HG02884 (cell line): ENCODE data around the gene MAP1B.

ENCODE experiments used
- ATAC-seq: cut with Tn5 transposase; IDR thresholded peaks from one replicate; pipeline ENCODE4 v1.9.1; 2021; ENCODE audit warnings: mild to moderate bottlenecking, moderate library complexity; ENCODE audit not compliant: unreplicated experiment

The MAP1B gene

DNA sequence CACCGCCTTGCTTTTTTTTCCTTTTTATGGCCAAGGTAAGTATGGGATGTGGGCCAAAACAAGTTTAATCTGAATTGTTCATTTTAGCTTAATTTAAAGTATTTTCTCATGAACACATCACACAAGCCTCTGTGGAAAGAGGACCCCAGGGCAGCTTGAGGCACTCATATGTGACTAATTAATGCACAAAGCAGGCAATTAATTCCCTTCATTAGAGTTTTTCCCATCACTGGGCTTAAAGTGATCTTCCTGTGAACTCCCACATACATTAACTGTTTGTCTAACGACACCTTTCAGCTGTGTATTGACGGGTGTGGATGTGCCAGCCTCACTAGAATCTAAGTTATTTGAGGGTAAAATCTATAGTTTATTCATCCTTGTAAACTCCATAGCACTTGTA, 109.5 kb downstream of the MAP1B start:
- ATAC-seq = no peak

DNA sequence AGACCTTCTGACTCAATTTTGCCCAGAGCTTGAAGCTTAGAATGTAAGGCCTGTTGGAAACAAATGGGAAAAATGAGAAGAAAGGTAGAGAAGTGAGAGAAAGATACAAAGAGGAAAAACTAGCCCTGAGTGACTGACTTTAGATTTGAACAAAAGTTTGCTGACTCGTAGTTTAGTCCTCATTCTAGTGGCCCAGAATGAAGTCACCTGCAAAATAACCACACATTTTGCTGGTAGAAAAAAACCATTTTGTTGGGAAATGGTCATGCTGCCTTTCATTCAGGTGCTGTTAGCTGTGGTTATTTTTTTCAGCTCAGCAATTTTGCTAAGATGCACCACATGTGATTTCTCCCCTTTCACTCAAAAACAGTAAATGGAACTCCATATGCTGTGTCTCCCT, 113.8 kb downstream of the MAP1B start:
- no peak for ATAC-seq

DNA sequence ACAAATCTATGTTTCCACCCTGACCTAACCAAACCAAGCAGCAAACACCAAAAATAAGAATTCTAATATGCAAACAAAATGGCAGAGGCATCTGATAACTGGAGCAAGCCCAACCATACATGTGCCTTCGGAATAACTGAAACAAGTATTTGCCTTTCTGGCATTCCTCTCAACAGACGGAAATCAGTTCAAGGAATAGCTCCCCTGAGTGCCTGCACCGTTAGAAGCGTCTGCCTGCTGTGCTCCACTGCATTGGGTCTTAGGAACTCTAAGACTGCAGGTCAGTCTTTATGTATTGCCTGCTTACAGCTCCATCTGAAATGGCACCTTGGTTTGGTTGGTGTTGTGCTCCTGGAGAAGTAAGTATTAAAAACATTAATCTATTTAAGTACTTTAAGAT, 114.3 kb downstream of the MAP1B start:
- no peak for ATAC-seq

DNA sequence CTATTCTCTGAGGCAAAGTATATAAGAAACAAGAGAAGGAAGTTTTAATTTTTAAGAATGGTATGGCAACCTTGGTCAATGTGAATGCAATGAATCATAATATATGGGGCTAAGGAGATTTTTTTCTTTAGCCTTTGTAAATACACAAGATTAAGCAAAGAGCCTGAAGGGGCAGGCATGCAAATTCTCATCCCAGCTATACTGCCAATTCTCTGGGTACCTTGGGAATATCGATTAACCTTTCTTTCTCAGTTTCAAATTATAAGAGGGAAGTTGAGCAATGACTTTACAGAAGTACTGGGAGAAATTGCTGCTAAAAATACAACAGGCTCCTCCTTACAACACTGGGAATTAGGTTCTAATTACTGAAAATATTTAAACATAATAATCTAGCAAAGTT, 115.2 kb downstream of the MAP1B start:
- ATAC-seq = no peak

DNA sequence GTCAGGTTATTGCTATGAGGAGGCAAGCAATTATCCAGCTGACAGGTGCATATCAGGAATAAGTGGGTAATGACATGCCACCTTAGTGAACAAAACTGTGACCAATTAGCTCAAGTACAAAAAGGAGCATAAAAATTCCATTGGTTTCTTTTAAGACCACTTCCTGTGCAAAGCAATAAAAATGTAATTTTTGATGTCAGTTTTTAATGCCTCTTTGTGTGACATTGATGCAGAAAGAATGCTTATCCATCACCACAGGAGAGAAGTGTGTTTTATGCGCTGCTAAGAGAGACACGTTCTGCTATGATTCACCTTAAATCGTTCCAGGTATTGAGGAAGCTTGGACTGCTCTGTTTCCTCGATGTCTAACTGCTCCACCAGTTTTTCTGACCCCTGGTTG, 116.1 kb downstream of the MAP1B start:
- ATAC-seq = no peak

DNA sequence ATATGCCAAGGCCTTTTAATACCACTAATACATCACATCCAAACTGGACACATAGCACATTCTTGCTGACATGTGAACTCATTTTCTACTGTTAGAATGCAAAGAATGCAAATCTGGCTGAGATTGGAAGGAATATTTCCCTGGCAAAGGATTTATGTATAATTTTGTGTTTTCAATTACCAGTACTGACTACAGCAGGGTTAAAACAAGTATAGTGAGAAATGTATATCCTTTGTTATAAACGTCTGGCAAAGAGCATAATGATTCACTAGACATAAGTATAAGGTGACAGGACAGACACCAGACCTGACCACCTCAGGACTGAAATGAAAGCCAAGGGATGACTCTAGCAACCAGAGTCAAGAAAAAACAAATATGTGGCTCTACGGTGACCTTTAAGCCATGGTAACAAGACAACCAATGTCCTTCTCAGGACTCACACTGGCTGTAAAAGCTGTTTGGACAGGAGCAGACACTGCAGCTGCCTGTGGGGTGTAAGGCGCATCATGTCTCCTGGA, 117.7 kb downstream of the MAP1B start:
- ATAC-seq = no peak

DNA sequence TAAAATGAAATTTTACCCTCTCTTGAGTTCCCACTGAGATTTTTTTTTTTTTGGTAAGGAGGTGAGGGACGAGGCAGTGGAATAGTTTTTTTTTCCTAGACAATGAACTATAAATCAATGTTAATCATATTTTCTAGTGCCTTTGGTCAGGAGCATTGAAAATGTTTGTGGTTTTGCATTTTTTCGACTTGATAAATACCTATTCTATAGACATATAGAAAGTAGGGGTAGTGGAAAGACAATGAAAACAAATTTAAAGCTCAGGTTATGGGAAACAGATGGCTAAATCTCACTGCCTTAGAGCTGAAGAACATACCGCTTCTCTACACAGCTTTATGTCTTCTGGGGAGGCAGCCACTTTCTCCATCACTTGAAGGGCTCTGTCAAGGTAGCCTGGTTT, 118.5 kb downstream of the MAP1B start:
- no peak for ATAC-seq

DNA sequence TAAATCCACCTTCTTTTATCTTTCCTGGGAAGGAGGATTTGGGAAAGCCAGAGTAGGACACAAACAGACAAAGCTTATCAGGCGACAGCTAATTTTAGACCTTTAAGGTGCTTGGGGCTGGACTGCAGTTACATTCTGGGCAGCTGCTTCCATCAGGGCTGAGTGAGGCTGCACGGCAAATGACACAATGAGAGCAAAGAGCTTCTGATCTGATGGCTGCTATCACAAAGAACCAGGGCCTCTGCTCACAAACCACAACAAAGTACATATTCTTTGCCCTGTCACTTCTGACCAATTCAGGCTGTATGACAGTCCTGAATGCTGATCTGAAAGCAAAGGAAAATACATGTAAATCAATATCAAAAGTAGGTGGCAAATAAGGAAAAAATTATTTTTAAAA, 119.7 kb downstream of the MAP1B start:
- ATAC-seq = no peak

DNA sequence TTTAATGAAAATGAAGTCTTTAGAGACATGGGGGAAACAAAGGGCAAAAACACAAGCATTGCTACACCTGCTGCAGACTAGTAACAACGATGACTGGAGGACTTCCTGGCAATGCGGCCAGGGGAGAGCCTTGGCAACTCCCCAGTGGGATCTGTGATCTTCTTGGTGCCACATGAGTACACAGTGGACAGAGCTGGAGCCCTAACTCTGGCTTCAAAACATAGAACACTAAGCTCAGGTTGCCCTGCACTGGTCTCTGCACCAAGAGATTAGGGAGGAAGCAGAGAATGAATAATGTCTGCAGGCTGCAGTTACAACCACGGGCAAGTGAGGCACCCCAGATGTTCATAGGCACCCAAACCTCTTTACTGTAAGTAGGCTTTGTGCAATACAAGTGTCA, 121.7 kb downstream of the MAP1B start:
- no peak for ATAC-seq

DNA sequence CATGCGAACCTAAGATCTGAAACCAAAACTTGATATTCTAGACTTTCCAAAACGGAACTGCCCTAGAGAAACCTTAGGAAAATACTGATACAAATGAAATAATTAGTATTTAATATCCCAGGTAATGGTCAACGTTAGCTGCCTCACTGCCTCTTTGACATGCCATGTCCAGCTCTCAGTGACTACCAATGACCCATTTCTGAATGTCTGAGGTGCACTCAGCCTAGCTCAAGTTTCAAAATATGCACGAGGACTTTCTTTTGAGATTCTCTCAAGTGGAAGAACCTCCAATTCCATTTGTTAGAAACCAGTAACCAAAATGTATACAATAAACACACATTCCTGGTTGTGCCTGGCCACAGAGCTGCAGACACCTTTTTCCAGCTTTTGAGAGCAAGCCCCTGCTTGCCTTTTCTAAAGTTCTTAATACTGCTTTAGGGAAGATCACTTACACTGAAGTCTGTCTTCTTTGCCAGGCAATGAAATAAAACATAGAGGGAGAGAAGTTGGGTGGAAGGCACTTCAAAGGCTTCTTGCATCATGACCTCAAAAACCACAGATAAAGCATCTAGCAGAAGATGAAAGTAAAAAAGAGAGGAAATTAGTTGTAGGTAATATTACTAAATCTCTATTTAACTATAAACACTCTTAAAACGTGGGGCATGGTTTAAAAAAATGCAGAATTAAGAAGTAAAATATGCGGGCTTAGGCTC, 124.9 kb downstream of the MAP1B start:
- no peak for ATAC-seq

DNA sequence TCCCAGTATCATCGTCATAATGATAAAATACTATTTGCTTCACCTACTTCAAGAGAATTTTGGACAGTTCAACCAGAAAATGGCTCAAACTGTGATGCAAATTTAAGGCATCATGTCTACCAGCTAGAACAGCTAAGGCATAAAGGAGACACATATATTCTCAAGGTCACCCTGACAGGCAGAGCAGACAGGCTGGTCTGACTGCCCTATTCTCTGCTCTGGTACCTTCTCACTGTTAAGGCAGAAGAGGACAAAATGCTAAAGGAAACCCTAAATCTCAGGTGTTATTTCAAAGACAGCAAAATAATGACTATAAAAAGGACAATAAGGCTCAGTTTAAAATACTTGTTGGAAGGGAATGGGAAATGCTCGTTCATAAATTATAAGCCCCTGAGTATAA, 125.6 kb downstream of the MAP1B start:
- ATAC-seq = no peak

DNA sequence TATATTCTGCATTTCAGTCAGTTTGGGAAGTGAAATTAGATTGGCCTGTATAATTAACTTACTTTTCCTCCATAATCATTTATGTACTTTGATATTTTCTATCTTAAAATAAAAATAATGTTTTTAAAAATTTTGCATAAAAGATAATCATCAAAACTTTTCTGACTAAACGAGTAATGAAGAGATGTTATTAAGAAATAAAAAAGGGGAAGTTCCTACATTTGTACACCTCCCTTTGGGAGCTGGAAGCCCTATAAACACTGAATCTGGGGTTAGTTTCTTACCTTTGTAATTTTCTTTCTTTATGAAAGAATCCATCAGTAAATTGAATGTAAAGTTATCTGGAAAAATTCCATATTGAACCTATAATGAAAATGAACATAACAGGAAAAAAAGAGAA, 126.6 kb downstream of the MAP1B start:
- ATAC-seq = no peak

DNA sequence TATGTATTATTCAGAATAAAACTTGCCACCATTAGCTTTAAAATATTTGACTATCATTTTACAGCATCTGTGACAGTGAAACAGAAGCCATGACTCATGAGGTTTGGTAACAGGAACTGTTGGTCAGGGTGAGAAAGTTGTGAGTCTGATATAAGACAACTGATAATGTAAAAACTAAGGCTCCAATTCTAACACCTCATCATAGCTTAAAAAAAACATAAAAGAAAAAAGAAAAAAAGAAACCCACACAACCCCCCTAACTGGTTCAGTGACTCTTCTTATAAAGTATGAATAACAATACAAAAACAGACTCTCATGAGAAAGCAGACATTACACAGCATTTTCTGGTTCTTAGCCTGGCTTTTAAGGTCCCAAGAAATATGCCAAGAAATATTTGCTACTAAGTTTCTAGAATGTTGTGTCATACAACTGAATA, 127.0 kb downstream of the MAP1B start:
- peak; percentile 70 for ATAC-seq

DNA sequence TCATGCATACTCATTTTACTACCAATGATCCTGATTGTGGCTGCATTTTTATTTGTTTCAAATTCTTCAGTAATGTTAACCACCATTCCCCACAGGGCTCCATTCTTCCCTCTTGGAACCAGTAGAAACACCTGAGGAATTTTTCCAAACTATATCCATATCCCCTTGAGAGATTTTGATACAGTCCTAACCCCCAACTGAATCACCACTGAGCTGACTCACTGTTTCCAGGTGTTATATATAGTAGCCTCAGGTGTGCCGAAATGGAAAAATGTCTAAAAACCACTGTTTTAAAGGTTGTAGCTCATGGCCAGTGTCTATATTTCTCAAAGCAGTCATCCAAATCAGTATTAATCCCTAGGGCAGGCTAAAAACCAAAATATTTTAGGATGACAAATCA, 127.6 kb downstream of the MAP1B start:
- ATAC-seq = no peak

DNA sequence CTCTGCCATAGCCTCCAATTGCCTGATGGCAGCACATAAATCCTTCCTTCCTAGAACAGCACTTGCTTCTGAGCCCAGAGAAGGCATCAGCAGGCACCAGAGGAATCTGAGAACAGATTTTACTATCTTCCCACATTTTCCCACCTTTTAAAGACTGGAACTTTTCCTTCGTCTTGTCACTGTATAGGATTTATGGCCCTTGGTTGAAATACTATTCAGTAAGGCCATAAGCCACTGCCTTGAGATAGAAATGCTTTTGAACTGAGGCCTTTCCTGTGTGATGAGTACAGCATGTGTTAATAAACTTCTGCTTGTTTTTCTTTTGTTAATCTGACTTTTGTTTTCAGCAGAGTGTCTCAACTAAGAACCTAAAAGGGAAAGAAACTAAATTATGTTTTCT, 128.4 kb downstream of the MAP1B start:
- ATAC-seq = no peak

DNA sequence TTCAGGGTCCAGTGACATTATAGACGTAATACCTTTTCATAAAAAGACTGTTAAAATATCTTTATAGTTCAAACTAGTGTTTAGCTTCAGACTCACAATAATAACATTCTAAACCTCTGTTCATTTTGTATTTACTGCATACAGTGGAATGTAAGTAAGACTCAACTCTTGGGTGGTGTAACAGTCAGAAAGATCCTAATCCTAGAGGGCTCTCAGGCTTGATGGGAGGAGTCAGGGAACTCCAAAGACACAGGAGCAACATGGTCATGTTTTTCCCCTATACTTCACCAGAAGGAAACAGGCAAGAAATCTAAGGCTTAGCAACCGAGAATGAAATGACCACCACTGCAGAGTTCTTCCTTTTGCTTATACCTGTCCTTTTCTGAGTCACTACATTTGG, 130.1 kb downstream of the MAP1B start:
- ATAC-seq = no peak

DNA sequence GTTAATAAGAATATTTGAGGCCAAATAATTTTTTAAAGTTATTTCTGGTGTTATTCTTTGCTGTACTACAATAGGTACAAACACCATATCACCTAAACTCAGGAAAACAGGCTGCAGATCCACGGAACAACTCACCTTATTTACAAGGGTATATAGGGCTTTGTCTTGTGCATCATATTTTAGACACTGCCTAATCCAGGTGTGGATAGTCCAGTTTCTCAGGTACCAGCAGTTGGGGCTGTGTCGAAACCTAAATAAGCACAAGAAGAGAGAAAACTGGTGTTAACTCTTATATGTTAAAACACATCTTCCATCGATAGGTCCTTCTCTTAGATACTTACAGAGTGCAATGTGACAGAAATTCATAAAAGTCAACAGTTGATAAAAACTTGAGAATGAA, 130.6 kb downstream of the MAP1B start:
- ATAC-seq = no peak

DNA sequence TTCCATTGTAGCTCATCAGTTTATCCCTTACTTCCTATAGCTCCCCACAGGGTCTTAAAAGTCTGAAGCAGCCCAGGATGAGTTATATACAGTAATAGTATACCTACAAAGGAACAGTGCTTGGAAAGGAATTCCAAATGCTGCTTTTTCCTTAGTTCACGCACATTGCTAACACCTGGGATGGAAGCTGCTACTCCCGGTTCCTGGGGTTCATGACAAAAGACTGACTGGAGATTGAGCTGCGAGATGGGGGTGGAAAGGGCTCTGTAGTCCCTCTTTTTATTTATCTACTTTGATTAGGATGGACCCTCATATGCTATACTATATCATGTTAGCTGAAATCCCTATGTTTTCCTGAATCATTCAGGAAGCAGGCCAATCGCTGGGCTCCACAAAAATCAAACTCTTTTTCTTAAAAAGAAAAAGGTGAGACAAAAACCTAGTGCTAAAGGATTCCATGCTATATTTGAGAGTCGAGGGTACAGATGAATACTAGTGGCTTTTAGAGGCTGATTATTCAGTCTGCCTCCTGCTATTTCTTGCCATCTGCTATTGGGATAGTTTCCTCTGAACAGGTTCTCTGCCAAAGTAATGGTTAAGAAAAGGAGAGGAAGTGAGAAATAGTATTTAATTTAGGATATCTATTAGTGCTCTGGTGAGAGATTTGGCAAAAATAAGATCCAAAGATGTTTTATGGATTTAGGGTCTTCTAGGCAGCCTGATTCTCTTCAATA, 131.6 kb downstream of the MAP1B start:
- ATAC-seq = no peak

DNA sequence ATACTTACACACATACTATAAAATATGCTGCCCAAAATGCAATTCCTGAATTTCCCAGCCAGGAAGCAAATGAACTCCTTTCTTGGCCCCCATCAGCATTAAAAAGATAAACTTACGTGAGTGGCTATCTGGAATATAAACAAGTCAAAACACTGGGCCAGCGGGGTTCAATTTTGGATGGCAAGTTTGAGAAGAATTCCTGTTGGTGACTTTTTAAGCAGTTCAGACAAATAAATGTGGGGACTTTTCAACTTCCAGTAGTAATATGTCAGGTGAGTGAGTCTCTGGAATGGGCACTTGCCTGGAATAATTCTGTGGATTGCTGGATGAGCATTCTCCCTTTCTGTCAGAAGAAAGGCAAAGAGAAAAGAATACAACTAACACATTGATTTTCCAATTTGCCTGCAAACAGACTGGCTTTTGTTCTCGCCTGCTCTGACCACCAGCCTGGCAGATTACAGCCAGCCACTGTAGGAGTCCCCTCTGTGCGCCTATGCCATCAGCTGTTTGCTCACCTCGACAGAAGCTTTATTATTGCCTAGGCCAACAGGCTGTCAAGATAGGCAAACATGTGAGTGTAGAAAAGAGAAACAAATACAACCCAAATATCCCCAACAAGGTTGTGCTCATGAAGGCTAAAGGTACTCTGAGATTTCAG, 134.2 kb downstream of the MAP1B start:
- no peak for ATAC-seq

DNA sequence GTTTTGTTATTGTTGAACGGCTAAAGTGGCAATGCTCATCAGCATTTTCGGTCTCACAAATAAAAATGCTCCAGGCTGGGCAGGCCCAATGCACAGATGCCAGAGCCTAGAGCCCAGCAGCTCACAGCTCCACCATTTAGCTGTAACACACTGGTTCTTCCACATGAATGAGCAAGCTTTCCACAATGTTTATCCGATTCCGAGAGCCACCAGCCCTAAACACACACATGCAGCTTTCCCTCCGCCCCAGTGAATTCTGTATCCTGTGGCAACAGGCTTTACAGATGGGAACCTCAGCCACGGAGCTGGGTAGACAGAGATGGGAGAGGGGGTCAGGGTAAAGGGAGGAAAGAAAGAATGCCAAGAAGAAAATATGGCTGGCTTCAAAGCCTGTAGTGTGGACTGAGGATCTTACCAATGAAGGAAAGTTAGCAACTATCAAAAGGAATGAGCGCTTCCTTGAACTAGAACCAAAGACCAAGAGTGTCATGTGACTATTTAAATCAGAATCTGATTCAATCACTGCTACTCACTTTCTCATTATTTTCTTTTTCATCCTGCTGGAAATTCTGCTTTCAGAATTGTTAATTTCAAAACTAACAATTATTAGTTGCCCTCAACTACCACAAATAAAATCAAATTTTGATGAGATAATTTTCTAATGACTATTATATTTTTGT, 135.7 kb downstream of the MAP1B start:
- ATAC-seq = no peak

DNA sequence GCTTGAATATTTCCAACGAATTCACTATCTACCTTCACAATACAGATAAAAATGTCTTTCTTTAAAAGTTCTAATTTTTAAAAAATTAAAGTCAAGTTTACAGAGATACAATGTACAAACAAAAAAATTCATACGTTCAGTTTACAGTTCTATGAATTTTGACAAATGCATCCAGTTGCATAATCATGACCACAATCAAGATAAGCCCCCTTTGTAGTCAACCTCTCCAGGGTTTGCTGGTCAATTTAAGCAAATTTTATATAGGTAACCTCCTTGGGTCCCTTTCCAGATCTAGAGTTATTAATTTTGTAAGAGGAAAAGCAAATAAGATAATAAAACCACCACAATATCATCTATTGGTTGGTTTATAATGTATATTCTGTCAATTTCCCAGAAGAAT, 136.4 kb downstream of the MAP1B start:
- ATAC-seq = no peak
